K562 (cell line): ENCODE measurements around the gene CWF19L2. TPM values are rescaled to one million over a fixed set of nuclear protein-coding genes. Genes with fewer than 3 reads are reported as not detected.

Source experiments
- HMG20A ChIP-seq: fragments of 450-650 bp; formaldehyde crosslinking; conservative IDR thresholded peaks from 2 replicates; pipeline ENCODE4 v1.4.0; 2020; ENCODE audit warnings: mild to moderate bottlenecking, mixed read lengths
- L3MBTL2 ChIP-seq: fragments of 450-650 bp; IDR thresholded peaks from 2 replicates; pipeline ENCODE4 v1.6.1; 2016; ENCODE audit warnings: mild to moderate bottlenecking, moderate library complexity
- ZNF140 ChIP-seq: fragments of 250-450 bp; sonication (Bioruptor Pico); IDR thresholded peaks from 2 replicates; pipeline ENCODE4 v1.8.0; 2021; ENCODE audit warnings: moderate library complexity, mild to moderate bottlenecking, inconsistent platforms
- polyA plus RNA-seq, 8 experiments: library from polyadenylated mRNA; depleted of rRNA in 4 of 8; stranded (reverse) in 5 of 8; unstranded in 3 of 8; fragments of >200 nt; fragmentation: Nextera tagmentation in 2 of 8; fragmentation: Illumina TruSeq in 1 of 8; extraction: Ambion mirVana in 2 of 8; extraction: Trizol in 1 of 8; gene quantifications; 2 replicates each; pipeline versions ENCODE4 v1.2.1 to v1.2.3, GENCODE V29; 2011 to 2014; ENCODE audit warnings: inconsistent platforms in 1 of 8, missing spikeins in 1 of 8
- total RNA-seq, 7 experiments: library from RNA; depleted of rRNA in 6 of 7; stranded (reverse); fragments of >200 nt in 6 of 7; fragmentation: Illumina TruSeq in 2 of 7; extraction: Trizol in 2 of 7; gene quantifications; 2 replicates each; pipeline versions ENCODE4 v1.2.1 to v1.2.3, GENCODE V29; 2011 to 2021; ENCODE audit warnings: low replicate concordance in 1 of 7
- TF ChIP-seq, protein P1 (sequence below), 2 experiments: fragments of 450-650 bp; IDR thresholded peaks; 2 replicates each; pipeline ENCODE4 v1.6.1; 2016; ENCODE audit warnings: mild to moderate bottlenecking in 2 of 2, borderline replicate concordance in 1 of 2, low read depth in 1 of 2, moderate library complexity in 1 of 2

The CWF19L2 gene
- total and polyA plus RNA-seq, 9 of the 15 experiments (the other 6 are each of a cell fraction or from before 2014, with no cell fraction given): 4.7 to 23.3 (median 10.2) TPM

DNA sequence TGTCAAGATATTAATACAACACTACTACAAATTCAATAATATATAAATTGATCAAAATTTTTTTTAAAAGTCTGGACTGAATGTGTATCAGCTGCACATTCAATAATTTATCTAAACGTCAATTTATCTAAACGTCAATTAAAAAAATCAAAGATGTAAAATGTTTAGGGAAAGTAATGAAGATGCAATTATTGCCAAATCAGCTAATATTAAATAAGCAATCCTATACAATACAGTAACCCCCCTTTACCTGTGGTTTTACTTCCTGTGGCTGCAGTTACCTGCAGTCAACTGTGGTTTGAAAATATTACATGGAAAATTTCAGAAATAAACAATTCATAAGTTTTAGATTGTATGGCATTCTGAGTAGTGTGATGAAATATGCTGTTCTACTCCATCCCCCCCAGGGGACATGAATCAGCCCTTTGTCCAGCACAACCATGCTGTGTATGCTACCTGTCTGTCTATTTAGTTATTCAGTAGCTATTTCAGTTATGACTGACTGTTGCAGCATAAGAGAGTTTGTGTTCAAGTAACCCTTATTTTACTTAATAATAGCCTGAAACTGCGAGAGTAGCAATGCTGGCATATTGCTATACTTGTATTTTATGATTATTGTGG lies 72.2 kb downstream of the CWF19L2 start (continued):
- TF ChIP-seq, protein P1, sequence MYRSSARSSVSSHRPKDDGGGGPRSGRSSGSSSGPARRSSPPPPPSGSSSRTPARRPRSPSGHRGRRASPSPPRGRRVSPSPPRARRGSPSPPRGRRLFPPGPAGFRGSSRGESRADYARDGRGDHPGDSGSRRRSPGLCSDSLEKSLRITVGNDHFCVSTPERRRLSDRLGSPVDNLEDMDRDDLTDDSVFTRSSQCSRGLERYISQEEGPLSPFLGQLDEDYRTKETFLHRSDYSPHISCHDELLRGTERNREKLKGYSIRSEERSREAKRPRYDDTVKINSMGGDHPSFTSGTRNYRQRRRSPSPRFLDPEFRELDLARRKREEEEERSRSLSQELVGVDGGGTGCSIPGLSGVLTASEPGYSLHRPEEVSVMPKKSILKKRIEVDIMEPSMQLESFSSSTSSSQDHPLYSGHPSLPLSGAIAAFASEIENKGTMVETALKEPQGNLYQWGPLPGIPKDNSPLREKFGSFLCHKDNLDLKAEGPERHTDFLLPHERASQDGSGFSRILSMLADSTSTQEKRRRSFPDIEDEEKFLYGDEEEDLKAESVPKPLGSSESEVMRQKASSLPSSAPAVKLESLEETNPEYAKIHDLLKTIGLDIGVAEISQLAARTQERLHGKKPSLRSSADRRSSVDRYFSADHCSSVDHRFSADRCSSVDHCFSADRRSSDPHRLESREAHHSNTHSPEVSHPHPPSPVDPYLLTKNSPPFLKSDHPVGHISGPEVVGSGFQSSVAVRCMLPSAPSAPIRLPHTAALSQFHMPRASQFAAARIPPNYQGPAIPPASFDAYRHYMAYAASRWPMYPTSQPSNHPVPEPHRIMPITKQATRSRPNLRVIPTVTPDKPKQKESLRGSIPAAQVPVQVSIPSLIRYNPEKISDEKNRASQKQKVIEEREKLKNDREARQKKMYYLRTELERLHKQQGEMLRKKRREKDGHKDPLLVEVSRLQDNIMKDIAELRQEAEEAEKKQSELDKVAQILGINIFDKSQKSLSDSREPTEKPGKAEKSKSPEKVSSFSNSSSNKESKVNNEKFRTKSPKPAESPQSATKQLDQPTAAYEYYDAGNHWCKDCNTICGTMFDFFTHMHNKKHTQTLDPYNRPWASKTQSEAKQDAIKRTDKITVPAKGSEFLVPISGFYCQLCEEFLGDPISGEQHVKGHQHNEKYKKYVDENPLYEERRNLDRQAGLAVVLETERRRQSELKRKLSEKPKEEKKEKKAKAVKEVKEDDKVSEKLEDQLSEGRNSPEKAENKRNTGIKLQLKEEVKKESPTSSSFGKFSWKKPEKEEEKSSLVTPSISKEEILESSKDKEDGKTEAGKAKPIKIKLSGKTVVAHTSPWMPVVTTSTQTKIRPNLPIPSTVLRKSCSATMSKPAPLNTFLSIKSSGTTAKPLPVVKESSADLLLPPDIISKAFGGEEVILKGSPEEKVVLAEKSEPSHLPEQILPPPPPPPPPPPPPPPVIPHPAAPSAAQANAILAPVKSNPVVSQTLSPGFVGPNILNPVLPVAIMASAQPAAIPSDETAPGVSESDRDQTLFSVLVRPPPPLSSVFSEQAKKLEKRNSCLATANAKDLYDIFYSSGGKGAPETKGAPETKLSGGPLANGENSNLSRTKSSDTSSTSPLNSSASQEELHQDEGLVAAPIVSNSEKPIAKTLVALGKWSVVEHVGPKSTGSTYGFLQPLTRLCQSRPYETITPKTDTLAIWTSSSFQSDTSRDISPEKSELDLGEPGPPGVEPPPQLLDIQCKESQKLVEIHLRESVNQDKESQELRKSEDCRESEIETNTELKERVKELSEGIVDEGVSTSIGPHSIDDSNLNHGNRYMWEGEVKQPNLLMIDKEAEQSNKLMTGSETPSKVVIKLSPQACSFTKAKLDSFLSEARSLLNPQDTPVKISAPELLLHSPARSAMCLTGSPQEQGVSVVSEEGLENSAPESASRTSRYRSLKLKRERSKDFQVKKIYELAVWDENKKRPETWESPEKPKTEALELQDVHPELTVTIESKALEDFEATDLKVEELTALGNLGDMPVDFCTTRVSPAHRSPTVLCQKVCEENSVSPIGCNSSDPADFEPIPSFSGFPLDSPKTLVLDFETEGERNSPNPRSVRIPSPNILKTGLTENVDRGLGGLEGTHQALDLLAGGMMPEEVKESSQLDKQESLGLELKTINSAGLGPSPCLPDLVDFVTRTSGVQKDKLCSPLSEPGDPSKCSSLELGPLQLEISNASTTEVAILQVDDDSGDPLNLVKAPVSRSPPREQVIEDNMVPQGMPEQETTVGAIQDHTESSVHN (IDR thresholded peaks at IDR 0.05; ENCODE audit: borderline replicate concordance in 1 of 2, low read depth in 1 of 2): no peak
- no peak for TF ChIP-seq L3MBTL2
- no peak for TF ChIP-seq HMG20A (CRISPR knock-in tag)
- TF ChIP-seq ZNF140 (CRISPR knock-in tag): no peak
